ENCODE measurements around the gene HDAC7.

HDAC7 gene

GRCh38 chr12:47747596-47748506, 71.9 kb downstream of the HDAC7 start:
- DNase-seq (ENCODE audit: low read depth in 1 of 2, low spot score in 1 of 2), result no peak

GRCh38 chr12:47747126-47747525, 72.6 kb downstream of the HDAC7 start:
- DNase-seq (ENCODE audit: low read depth in 1 of 2, low spot score in 1 of 2), result no peak

- no peak for DNase-seq (ENCODE audit: low read depth in 1 of 2, low spot score in 1 of 2)
Observed at GRCh38 chr12:47746523-47746922, 73.2 kb downstream of the HDAC7 start.

GRCh38 chr12:47746073-47746472, 73.6 kb downstream of the HDAC7 start:
- no peak for DNase-seq (ENCODE audit: low read depth in 1 of 2, low spot score in 1 of 2)

DNA sequence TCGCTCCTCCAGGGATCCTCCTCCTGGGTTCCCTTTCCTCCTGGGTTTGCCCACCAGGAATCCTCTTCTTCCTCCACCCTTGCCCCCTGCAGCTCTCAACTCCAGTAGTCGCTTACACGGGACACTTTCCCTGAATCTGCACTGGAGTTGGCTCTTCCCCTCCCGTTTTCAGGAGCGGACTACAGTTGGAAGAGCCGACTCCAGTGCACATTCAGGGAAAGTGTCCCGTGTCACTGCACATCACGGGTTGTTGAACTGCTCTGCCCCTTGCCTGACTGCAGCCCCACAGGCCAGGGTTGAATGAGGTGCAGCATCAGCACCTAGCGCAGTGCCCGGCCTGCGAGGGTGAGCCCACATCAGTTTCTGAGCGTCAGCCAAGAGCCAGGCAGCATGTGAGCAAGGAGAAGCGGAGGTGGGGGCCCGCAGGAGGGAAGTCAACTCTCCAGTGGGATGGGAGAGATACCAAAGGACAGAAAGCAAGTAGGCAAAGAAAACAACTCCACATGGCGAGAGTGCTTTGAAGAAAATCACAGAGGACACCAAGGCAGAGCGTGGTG, 74.1 kb downstream of the HDAC7 start:
- DNase-seq (ENCODE audit: low read depth in 1 of 2, low spot score in 1 of 2), result no peak

DNA sequence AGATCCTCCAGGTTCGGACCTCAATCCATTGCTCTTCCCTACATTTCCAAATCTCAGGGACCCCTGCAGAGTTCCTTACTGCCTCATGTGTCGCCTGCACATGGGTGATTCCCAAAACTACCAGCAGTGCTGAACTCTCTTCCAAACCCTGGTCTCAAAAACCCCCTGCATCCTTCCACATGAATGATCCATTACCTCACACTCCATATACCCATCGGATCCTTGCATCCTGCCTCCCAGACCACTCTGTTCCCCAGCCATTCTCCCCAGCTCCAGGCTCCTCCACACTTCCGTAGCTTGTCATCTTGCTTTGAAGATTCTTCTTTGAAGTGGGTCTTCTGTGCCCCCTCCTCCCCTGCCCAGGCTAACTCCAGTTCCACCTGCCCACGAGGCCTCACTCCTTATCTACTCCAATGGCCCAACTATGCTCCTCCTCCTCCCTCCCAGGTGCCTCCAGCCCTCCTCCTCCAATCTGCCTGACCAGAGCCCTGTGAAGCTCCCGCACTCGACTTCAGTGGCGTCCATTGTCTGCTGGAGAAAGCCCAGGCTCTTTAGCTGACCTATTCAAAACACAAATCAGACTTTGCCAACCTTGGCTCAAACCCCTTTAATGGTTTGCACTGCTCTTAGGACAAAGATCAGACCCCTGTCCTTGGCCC, 74.8 kb downstream of the HDAC7 start:
- DNase-seq (ENCODE audit: low read depth in 1 of 2, low spot score in 1 of 2), result no peak

- peak in 1 of 2 donors; percentile 26 for DNase-seq (ENCODE audit: low read depth in 1 of 2, low spot score in 1 of 2)
Observed at GRCh38 chr12:47744005-47744651, 75.6 kb downstream of the HDAC7 start.

DNA sequence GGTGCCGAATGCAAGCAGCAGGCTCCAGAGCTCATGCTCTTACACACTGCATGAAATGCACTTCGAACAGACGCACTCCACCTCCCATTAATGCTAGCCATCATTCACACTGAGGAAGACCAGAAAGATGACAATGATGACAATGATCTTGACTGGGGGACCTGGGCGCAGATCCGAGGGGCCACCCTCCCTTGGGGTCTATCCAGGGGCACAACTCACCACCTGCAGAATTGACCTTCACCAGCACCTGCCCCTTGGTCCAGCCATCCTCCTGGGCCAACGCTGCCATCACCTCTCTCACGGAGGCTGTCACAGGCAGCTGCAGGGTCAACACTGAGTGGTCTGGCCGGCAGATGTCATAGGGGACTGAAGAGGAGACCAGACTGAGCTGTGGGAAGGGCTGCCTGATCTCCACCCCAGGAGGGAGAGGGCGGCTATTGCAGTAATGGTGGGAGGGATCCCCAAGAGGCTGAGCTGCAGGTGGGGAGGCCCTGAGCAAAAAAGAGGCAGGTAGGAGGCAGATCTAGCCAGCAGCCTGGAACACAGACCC, 76.3 kb downstream of the HDAC7 start:
- no peak for DNase-seq (ENCODE audit: low read depth in 1 of 2, low spot score in 1 of 2)

GRCh38 chr12:47742253-47742825, 77.4 kb downstream of the HDAC7 start:
- DNase-seq (ENCODE audit: low read depth in 1 of 2, low spot score in 1 of 2), result peak; percentile 59 to 68

DNA sequence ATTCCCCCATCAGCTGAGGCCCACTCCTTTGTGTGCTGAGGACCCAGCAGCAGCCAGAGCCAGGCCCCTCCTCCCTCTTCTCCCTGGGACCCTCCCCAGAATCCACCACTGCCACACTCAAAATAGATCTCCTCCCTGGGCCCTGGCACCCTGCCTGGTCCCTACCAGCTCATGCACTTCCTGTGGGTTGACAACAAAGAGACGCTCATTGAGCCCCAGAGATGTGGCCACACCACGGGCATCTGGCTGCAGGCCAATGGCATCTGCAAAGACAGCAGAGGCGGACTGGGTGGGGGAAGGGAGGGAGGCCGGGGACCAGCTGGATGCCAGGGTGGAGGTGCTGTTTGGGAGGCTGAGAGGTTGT, 78.4 kb downstream of the HDAC7 start:
- DNase-seq (ENCODE audit: low read depth in 1 of 2, low spot score in 1 of 2), result no peak

GRCh38 chr12:47740606-47741339, 78.9 kb downstream of the HDAC7 start:
- DNase-seq (ENCODE audit: low read depth in 1 of 2, low spot score in 1 of 2), result no peak

DNA sequence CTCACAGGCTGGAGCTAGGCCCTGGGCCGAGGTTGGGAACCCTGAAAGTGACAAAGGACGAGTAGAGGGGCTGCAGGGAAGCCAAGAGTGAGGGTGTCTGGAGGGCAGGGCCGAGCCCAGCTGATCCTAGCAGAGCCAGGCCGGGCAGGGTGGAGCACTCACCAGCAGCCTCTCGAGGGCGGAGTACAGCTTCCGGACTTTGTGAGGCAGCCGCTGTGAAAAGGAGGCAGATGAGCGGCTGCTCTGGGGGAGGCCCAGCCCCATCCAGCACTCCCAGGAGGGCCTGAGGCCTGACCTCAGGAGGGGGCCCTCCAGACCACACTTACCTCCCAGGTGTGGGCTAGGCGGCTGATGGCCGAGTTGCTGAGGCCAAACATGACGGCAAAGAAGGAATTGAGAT, 79.7 kb downstream of the HDAC7 start:
- no peak for DNase-seq (ENCODE audit: low read depth in 1 of 2, low spot score in 1 of 2)

DNA sequence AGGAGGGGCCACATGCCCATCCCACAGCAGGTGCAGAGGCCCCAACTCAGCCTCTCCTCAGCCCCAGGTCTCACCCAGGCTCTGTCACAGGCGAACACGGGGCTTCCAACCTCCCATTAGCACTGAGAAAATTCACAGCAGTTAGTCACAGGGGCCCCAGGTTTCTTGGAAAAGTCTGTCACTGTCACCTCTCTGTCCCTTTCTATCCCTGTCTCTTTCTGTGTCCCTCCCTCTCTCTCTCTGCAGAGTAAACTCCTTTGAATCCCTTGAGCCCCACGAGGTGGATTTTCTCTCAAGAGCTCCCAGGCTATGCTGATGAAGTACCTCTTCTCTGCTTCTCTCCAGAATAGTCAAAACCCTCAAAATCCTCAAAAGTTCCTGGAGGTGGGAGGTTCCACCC, 80.4 kb downstream of the HDAC7 start:
- no peak for DNase-seq (ENCODE audit: low read depth in 1 of 2, low spot score in 1 of 2)

DNA sequence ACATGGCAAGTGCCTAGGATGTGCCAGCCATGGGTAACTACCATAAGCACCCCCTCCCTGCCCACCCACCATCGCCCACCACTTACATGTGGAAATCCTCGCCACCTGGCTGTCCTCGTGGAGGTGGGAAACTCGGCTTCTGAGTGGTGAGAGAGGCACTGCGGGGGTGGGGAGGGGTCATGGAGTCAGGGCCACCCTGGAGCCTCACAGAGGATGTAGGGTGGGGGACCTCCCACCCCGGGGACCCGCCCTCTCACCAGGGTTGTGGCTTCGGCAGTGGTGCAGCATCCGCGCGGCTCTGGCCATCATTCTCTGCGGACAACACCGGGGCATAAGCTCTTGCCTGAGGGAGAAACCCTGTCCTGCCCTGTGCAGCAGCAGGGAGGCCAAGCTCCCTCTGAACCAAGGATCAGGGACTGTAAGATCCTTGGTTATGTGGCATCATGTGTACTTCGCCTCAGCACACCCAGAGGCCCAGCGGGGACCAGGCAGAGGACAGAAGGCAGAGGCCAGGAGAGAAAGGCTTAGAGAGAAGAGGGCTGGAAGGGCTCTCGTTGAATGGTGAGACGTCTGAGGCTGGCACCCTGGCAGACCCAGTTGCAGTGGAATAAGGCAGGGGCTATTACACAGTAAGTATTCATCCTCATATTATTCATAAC, 81.6 kb downstream of the HDAC7 start:
- DNase-seq (ENCODE audit: low read depth in 1 of 2, low spot score in 1 of 2), result no peak

DNA sequence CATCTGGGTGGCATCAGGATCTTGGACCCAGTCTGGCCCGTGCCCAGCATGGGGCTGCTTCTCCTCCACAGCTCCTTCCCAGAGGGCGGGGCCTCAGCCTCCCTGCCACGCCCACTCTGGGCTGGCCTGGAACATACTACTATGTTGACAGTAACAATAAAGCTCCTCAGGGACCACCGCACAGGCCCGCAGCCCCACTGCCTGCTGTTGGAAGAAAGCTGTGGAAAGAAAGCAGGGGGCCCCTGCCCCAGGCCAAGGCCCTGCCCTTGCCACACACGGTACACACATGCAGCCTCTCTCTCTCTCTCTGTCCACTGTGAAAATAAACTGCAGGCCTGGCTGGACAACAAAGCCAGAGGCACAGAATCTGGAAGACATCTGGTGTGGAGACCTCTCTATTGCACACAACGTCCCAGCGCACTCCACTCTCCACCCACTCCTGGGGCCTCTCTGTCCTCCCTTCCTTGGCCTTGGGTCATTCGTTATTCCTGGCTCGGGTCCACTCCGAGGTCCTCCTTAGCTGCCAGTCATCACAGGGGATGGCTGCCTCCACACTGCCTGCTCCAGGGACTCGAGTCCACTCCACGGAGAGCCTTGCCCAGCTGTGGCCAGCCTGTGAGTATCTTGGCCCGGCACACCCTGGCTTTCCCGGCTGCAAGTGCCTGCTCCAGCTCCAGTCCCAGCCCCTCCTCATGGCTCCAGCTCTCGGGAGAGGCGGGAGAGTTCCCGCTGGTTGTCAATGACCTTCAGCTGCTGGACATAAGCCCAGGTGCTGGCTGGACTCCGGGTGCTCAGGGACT, 82.6 kb downstream of the HDAC7 start:
- no peak for DNase-seq (ENCODE audit: low read depth in 1 of 2, low spot score in 1 of 2)

GRCh38 chr12:47736216-47736615, 83.5 kb downstream of the HDAC7 start:
- no peak for DNase-seq (ENCODE audit: low read depth in 1 of 2, low spot score in 1 of 2)

DNA sequence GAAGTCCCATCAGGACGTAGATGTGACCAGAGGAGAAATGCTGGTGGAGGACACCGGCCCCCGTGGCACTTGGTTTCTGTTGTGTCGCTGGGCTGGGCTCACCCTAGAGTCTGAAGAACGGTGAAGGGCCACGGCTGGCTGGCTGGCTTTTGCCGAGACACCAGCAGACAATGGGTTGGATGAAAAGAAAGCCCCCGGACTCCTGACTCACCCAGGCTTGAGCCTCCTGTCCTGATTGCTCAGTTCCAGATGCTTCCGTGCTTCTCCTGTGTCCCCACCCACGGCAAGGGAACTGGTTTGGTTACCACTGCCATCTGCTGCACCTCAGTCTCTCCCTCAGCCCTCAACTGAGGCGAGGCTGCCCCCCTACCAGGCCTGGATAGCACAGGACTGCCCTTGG, 84.1 kb downstream of the HDAC7 start:
- no peak for DNase-seq (ENCODE audit: low read depth in 1 of 2, low spot score in 1 of 2)

DNA sequence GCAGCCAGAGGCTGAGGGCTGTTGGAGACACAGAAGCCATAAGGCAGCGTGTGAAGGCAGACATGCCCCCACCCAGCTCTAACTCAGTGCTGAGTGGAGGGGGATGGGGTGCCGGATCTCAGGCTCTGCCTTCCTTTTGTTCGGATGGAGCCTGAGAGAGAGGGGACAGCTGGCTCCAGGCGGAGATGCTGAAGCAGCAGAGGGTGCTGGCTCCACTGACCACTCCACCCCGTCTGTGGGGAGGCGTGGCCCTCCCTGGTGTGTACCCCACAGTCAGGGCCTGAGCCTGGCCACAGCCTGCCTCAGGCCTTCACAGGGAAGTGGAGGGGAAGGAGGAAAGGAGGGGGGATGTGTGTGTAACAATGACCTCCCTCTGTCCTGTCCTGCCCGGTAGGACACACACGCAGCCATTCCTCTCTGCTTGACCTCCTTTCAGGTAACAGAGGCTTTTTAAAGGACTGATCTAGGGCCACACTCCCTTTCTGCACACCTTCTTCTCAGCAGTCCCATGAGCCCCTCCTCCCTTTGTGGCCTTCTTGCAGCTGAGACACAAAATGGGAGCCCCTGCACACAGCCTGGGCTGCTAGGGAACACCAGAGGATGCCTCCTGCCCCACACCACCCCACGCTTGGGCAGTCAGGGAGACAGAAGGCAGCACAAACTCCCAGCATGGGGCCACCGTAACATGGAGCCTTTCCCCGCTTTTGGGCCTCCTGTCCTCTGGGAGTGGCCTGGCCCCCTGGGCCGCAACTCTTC, 84.8 kb downstream of the HDAC7 start:
- DNase-seq (ENCODE audit: low read depth in 1 of 2, low spot score in 1 of 2), result no peak
